GM21717 (cell line): ENCODE results near the gene KCNJ15.
"Not testable (repeated sequence)": the region's sequence is repeated elsewhere in the genome, so short reads cannot be mapped to it uniquely, and the experiment has no call there.

Source experiments
- ATAC-seq: cut with Tn5 transposase; IDR thresholded peaks from one replicate; pipeline ENCODE4 v1.9.1; 2021; ENCODE audit warnings: mild to moderate bottlenecking, moderate library complexity; ENCODE audit not compliant: unreplicated experiment

The KCNJ15 gene

GRCh38 chr21:38244407-38244787 lies 12.4 kb upstream of the KCNJ15 start:
- ATAC-seq, result no peak

- ATAC-seq, result no peak
Measured at GRCh38 chr21:38244885-38245869, 11.6 kb upstream of the KCNJ15 start.

- ATAC-seq, result no peak
Measured at GRCh38 chr21:38246511-38246910, 10.3 kb upstream of the KCNJ15 start.

- ATAC-seq, result not testable (repeated sequence)
Measured at GRCh38 chr21:38247054-38247453, 9.7 kb upstream of the KCNJ15 start.

GRCh38 chr21:38247738-38248510 lies 8.9 kb upstream of the KCNJ15 start:
- no peak for ATAC-seq

- ATAC-seq, result no peak
Measured at GRCh38 chr21:38249256-38249655, 7.5 kb upstream of the KCNJ15 start.

- no peak for ATAC-seq
Measured at GRCh38 chr21:38249696-38250278, 7.0 kb upstream of the KCNJ15 start.

GRCh38 chr21:38250991-38251418 lies 5.8 kb upstream of the KCNJ15 start:
- no peak for ATAC-seq

- ATAC-seq, result no peak
Measured at GRCh38 chr21:38254970-38255369, 1.8 kb upstream of the KCNJ15 start.

GRCh38 chr21:38255571-38256117 lies 1.1 kb upstream of the KCNJ15 start:
- ATAC-seq, result no peak

GRCh38 chr21:38257667-38258066 lies 876 bp downstream of the KCNJ15 start:
- no peak for ATAC-seq

- ATAC-seq, result no peak
Measured at GRCh38 chr21:38258521-38259485, 2.0 kb downstream of the KCNJ15 start.

GRCh38 chr21:38259665-38260064 lies 2.9 kb downstream of the KCNJ15 start:
- ATAC-seq, result no peak

- no peak for ATAC-seq
Measured at GRCh38 chr21:38260426-38260825, 3.6 kb downstream of the KCNJ15 start.

GRCh38 chr21:38261851-38262250 lies 5.1 kb downstream of the KCNJ15 start:
- ATAC-seq, result no peak

GRCh38 chr21:38263493-38263892 lies 6.7 kb downstream of the KCNJ15 start:
- no peak for ATAC-seq

- ATAC-seq, result no peak
Measured at GRCh38 chr21:38264571-38264970, 7.8 kb downstream of the KCNJ15 start.

GRCh38 chr21:38265166-38265565 lies 8.4 kb downstream of the KCNJ15 start:
- ATAC-seq, result no peak

GRCh38 chr21:38266732-38267131 lies 9.9 kb downstream of the KCNJ15 start:
- ATAC-seq, result no peak

- ATAC-seq, result no peak
Measured at GRCh38 chr21:38267136-38267755, 10.5 kb downstream of the KCNJ15 start.
